Hepatocyte (in vitro differentiated cells): ENCODE results near the gene RAD23B. TPM values are rescaled to one million over a fixed set of nuclear protein-coding genes. Genes with fewer than 3 reads are reported as not detected.

Source experiments
- DNase-seq: peaks from one replicate; pipeline ENCODE4 v3.0.0-alpha.2; 2016; ENCODE audit warnings: low spot score
- H2AFZ ChIP-seq: fragments of 200-600 bp; sonication (generic); 2 replicates; pipeline ENCODE4 v1.6.0; 2016; ENCODE audit warnings: antibody characterized with exemption, mild to moderate bottlenecking
- H3K27ac ChIP-seq: fragments of 200-600 bp; sonication (generic); 2 replicates; pipeline ENCODE4 v1.5.1; 2016; ENCODE audit warnings: mild to moderate bottlenecking
- H3K27me3 ChIP-seq: fragments of 200-600 bp; sonication (generic); 2 replicates; pipeline ENCODE4 v1.6.1; 2016
- H3K36me3 ChIP-seq: fragments of 200-600 bp; sonication (generic); replicated peaks from 2 replicates; pipeline ENCODE4 v1.5.1; 2016; ENCODE audit warnings: low read depth; ENCODE audit not compliant: insufficient read depth
- H3K4me1 ChIP-seq: fragments of 200-600 bp; sonication (generic); 2 replicates; pipeline ENCODE4 v1.5.1; 2016; ENCODE audit warnings: mild to moderate bottlenecking, moderate library complexity; ENCODE audit not compliant: insufficient read depth
- H3K4me2 ChIP-seq: fragments of 200-600 bp; sonication (generic); 2 replicates; pipeline ENCODE4 v1.6.0; 2016
- H3K4me3 ChIP-seq: fragments of 200-600 bp; sonication (generic); 2 replicates; pipeline ENCODE4 v1.5.1; 2016; ENCODE audit warnings: mild to moderate bottlenecking
- H3K79me2 ChIP-seq: fragments of 200-600 bp; sonication (generic); 2 replicates; pipeline ENCODE4 v1.6.0; 2017; ENCODE audit warnings: mild to moderate bottlenecking
- H3K9me2 ChIP-seq: fragments of 200-600 bp; sonication (generic); replicated peaks from 2 replicates; pipeline ENCODE4 v1.6.0; 2017; ENCODE audit warnings: mild to moderate bottlenecking; ENCODE audit not compliant: insufficient read depth
- H3K9me3 ChIP-seq: fragments of 200-600 bp; sonication (generic); 2 replicates; pipeline ENCODE4 v1.5.1; 2016; ENCODE audit warnings: low read depth, mild to moderate bottlenecking
- H4K20me1 ChIP-seq: fragments of 200-600 bp; sonication (generic); 2 replicates; pipeline ENCODE4 v1.6.0; 2016; ENCODE audit warnings: mild to moderate bottlenecking; ENCODE audit not compliant: insufficient read depth, poor library complexity, severe bottlenecking
- EZH2 ChIP-seq: fragments of 200-600 bp; sonication (generic); IDR thresholded peaks from 2 replicates; pipeline ENCODE4 v1.6.1; 2016; ENCODE audit warnings: antibody characterized with exemption, mild to moderate bottlenecking, borderline replicate concordance
- EZH2phosphoT487 ChIP-seq: fragments of 200-600 bp; sonication (generic); IDR thresholded peaks from one replicate; pipeline ENCODE4 v1.6.1; 2018; ENCODE audit warnings: antibody characterized with exemption, mild to moderate bottlenecking, low read depth, moderate library complexity; ENCODE audit not compliant: unreplicated experiment, severe bottlenecking
- WGBS: methylation state at CpG from one replicate; pipeline ENCODE4 v1.1.6; 2016; ENCODE audit warnings: low lambda C conversion rate; ENCODE audit errors: missing lambda C conversion rate; 5-methylcytosine and 5-hydroxymethylcytosine counted together
- polyA plus RNA-seq: library from polyadenylated mRNA; unstranded; fragments of >200 nt; fragmentation: Nextera tagmentation; extraction: Ambion mirVana; gene quantifications from 2 replicates; pipeline ENCODE4 v1.2.1, GENCODE V29; 2016
- total RNA-seq: library from RNA; depleted of rRNA; stranded (reverse); fragments of >200 nt; gene quantifications from 2 replicates; pipeline ENCODE4 v1.2.3, GENCODE V29; 2014
- TF ChIP-seq, protein P1 (sequence below): fragments of 200-600 bp; sonication (generic); IDR thresholded peaks from 2 replicates; pipeline ENCODE4 v1.5.1; 2016; ENCODE audit warnings: antibody characterized with exemption, mild to moderate bottlenecking; ENCODE audit not compliant: poor library complexity

RAD23B gene
- total and polyA plus RNA-seq, 2 experiments from 2014 or later, result 15.9 to 126 TPM

DNA sequence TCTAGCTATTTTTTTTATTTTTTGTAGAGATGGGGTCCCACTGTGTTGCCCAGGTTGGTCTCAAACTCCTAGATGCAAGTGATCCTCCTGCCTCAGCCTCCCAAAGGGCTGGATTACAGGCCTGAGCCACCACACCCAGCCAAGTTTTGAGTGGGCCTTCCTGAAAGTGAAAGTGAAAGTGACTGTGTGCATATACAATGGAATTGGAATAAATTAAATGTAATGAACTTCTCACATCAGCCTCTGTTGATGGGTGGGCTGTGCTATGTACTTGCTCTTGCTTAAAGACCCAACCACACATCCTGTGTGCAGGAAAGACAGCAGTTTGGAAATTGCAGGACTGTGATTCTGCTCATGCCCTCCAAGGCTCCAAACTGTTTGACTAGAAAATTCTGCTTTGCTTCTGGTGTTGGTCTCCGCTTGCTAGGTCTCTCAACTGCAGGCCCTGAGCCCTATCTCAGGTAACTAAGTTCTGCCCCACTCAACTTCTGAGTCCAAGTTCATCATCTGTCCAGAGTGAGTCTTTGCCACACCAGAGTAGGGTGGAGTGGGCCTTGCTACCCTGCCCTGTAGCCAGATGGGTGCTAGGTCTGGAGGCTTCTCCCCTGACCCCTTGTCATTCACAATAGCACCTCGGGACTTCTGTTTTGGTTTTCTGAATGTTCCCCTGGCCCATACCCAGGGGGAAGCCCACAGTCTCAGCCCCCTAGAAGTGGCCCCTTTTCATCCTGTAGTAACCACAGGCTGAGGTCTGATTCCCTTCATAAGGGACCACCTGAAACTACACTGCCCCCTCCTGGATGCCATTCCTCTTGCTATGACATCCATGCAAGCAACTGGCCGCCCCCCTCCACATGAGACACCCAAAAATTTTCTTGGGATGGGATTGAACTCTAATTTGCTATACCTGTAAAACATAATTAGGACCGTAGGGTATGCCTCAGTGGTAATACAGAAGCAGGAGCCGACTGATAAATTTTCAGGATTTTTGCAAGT lies 36.5 kb upstream of the RAD23B start:
- WGBS, result 94% methylated on average over 5 of the region's 5 CpGs
- Histone ChIP-seq H3K27me3 (no peaks in the 10 kb centered on the region), H3K36me3 (no peaks in the 10 kb centered on the region), H3K27ac (no peak overlapping the region), H3K9me3 (no peaks in the 10 kb centered on the region), H4K20me1 (no peaks in the 10 kb centered on the region), H2AFZ (no peak overlapping the region), H3K4me2 (no peak overlapping the region), H3K79me2 (no peaks in the 10 kb centered on the region), H3K4me3 (no peak overlapping the region), H3K4me1 (peaks cover 21% of the 10 kb centered on the region), H3K9me2 (no peaks in the 10 kb centered on the region)
- TF ChIP-seq EZH2 (no peak), EZH2phosphoT487 (no peak)
- TF ChIP-seq, protein P1, sequence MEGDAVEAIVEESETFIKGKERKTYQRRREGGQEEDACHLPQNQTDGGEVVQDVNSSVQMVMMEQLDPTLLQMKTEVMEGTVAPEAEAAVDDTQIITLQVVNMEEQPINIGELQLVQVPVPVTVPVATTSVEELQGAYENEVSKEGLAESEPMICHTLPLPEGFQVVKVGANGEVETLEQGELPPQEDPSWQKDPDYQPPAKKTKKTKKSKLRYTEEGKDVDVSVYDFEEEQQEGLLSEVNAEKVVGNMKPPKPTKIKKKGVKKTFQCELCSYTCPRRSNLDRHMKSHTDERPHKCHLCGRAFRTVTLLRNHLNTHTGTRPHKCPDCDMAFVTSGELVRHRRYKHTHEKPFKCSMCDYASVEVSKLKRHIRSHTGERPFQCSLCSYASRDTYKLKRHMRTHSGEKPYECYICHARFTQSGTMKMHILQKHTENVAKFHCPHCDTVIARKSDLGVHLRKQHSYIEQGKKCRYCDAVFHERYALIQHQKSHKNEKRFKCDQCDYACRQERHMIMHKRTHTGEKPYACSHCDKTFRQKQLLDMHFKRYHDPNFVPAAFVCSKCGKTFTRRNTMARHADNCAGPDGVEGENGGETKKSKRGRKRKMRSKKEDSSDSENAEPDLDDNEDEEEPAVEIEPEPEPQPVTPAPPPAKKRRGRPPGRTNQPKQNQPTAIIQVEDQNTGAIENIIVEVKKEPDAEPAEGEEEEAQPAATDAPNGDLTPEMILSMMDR, result no peak
- no peak for DNase-seq

DNA sequence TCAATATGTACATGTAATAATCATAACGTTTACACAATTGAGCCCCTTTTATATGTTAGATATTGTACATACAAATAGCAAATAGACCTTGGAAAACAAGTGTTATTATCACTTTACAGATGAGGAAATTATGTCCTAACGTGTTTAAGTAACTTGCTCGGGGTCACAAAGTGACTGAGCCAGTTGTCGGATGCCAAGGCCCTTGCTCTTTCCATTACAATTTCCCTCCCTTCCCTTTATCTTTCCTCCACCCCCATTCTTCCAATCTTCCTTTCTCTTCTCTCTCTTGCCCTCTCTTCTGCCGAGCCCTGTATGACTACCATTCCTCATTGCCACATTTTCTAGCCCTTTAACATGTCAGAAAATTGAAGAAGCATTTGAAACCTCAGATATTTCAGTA lies 34.4 kb upstream of the RAD23B start:
- Histone ChIP-seq H4K20me1 (no peaks in the 10 kb centered on the region), H3K4me3 (no peak overlapping the region), H3K9me2 (no peaks in the 10 kb centered on the region), H3K4me2 (peak overlapping the region; percentile 45), H3K27ac (peak overlapping the region; percentile 82), H2AFZ (peak overlapping the region; percentile 6), H3K36me3 (no peaks in the 10 kb centered on the region), H3K4me1 (peaks cover 17% of the 10 kb centered on the region), H3K9me3 (no peaks in the 10 kb centered on the region), H3K79me2 (no peaks in the 10 kb centered on the region), H3K27me3 (no peaks in the 10 kb centered on the region)
- WGBS, result 56% methylated on average over 5 of the region's 5 CpGs
- no peak for DNase-seq
- TF ChIP-seq EZH2 (no peak), EZH2phosphoT487 (no peak)
- TF ChIP-seq, protein P1, result no peak

DNA sequence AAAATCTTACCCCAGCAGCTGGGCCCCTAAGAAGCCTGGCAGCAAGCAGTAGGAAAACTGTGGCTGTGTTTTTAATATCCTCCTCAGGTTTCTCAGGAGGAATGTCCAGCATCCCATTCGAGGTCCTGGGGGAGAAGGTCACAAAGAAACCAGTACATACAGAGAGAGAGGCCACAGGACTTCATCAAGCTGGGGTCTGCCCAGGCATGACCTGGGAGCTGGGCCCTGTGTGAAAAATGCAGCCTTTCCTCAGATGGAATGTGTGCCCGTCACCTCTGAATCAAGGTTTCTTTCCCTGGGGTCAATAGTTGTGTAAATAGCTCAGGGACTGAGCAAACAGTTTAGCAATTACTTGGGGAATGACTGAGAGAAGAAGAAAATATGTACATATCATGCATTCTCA lies 33.9 kb upstream of the RAD23B start:
- WGBS, result 28% methylated on average over 2 of the region's 2 CpGs

More for the DNA sequence above, 33.9 kb upstream of the RAD23B start:
- H2AFZ ChIP-seq, result peak overlapping the region; percentile 6
- H3K4me2 ChIP-seq, result peak overlapping the region; percentile 45
- peak overlapping the region; percentile 82 for H3K27ac ChIP-seq
- H3K27me3 ChIP-seq, result no peaks in the 10 kb centered on the region
- H3K9me3 ChIP-seq, result no peaks in the 10 kb centered on the region
- H4K20me1 ChIP-seq, result no peaks in the 10 kb centered on the region
- H3K4me3 ChIP-seq, result no peak overlapping the region
- no peaks in the 10 kb centered on the region for H3K9me2 ChIP-seq
- H3K79me2 ChIP-seq, result no peaks in the 10 kb centered on the region
- peaks cover 17% of the 10 kb centered on the region for H3K4me1 ChIP-seq
- DNase-seq, result no peak
- no peak for TF ChIP-seq EZH2phosphoT487
- TF ChIP-seq, protein P1, result no peak
- TF ChIP-seq EZH2, result no peak
- no peaks in the 10 kb centered on the region for H3K36me3 ChIP-seq
